GM18861 (cell line): Measurements from ENCODE around the gene GLCE.
"Not testable (repeated sequence)": the region's sequence is repeated elsewhere in the genome, so short reads cannot be mapped to it uniquely, and the experiment has no call there.

Experiments
- ATAC-seq: cut with Tn5 transposase; IDR thresholded peaks from one replicate; pipeline ENCODE4 v1.9.1; 2021; ENCODE audit not compliant: unreplicated experiment

GLCE gene

GRCh38 chr15:69135499-69135898 is 24.9 kb upstream of the GLCE start:
- ATAC-seq = no peak

GRCh38 chr15:69138963-69139362 is 21.5 kb upstream of the GLCE start:
- no peak for ATAC-seq

GRCh38 chr15:69140306-69140705 is 20.1 kb upstream of the GLCE start:
- ATAC-seq = no peak

GRCh38 chr15:69141286-69141701 is 19.1 kb upstream of the GLCE start:
- ATAC-seq = no peak

DNA sequence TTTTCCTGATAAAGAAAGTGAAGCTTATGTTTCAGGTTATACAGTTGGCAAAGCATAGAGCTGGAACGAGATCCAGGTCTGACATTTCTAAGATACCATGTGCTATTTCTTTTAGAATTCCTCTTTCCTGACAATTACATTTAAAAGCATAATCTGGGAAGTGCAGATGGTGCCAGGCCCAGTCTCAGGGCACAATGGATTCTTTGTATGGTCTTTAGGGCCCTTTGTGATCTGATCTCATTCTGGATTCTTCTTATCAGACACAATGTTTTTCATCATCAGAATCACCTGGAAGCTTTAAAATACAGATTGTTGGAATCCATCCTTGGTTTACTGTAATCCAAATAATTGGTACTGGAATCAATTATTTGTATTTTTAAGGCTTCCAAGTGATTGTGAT is 18.6 kb upstream of the GLCE start:
- no peak for ATAC-seq

- ATAC-seq = no peak
These were observed 16.5 kb upstream of the GLCE start for GRCh38 chr15:69143756-69144436.

- no peak for ATAC-seq
These were observed 15.9 kb upstream of the GLCE start for GRCh38 chr15:69144530-69144929.

- ATAC-seq = no peak
These were observed 15.2 kb upstream of the GLCE start for GRCh38 chr15:69145149-69145693.

DNA sequence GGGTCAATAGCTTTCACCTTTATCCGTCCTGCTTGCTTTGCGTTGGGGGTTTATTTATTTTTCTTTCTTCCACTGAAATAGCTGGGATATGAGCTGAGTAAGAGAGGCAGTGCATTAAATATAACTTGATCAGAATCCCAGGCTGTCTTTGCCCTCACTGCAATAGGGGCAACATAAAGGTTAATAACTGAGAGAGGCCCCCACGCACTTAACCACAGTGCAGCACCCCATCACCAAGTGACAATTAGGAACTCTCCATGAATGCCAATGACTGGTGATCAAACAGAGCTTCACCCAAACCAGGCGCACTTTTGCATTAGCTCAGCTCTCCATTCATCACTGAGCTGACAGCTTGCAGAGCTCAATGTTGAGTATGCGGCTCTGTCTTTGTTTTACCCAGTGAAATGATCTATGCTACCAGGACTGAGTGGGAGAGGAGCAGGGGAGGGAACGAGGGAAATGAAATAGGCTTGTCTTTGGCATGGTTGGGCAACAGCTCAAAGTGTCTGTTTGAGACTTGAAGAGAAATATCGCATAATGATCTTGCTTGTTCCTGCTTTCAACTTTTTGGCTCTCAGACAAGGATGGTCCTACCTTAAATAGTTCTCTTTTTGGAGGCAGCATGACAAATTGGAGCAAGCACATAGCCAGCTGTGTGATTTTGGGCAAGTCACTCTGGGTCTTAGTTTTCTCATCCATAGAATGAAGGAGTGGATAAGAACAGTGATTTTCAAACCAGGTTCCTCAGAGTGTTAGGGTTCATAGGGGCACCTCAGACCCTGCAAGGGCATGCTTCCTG is 14.5 kb upstream of the GLCE start:
- ATAC-seq = no peak

DNA sequence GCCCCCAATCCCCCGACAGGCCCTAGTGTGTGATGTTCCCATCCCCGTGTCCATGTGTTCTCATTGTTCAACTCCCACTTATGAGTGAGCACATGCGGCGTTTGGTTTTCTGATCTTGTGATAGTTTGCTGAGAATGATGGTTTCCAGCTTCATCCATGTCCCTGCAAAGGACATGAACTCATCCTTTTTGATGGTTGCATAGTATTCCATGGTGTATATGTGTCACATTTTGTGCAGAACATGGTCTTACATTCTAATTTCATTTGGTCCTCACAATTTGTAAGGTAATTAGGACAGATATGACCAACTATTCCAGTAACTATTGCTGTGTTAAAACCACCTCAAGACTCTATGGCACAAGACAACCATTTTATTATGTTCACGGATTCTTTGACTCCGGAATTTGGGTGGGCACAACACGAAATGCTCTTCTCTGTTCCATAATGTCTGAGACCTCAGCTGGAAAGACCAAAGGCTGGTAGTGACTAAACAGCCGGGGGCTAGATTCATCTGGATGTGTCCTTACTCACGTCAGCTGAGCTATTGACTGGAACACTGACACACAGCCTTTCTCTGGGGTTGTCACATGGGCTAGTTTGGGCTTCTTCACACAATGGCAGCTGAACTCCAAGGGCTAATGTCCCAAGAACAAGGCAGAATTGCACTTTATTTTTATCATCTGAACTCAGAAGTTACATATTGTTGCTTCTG is 13.6 kb upstream of the GLCE start:
- ATAC-seq = no peak

GRCh38 chr15:69148465-69148864 is 12.0 kb upstream of the GLCE start:
- no peak for ATAC-seq

GRCh38 chr15:69149163-69149562 is 11.3 kb upstream of the GLCE start:
- no peak for ATAC-seq

- ATAC-seq = no peak
These were observed 10.6 kb upstream of the GLCE start for GRCh38 chr15:69149803-69150202.

DNA sequence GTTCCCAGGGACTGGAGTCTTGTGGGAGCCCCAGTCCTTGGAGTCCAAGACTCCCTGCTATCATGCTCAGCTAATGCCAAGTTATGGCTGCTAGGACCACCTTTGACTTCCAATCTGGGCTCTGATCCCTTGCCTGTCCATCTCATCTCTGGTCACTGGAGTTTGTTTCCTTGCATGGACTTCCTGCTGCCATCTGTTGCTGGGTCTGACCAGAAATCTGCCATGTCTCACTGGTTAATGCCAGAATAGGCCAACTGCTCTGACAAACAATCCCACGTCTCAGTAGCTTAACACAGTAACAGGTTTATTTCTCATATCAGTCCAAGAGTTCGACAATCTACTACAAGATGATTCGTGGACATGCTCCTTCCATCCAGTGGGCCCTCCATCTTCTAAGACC is 10.1 kb upstream of the GLCE start:
- ATAC-seq = no peak

DNA sequence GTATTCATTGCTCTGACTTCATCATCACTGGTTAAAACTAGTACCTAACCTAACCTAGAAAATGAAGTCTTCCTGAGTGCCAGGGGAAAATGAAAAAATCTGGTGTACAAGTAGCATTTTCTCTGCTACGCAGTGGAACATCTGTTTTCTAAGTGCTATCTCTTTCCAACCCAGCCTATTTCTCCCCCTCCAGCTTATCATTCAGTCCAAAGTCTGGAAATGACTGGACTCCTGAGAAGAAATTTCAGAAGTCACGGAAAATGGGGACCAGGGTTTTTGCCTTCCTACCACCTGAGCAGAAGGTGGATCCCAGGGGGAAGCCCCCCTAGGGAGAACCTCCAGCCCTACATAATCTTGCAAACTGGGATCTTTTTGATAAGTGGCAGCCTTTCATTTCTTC is 9.6 kb upstream of the GLCE start:
- ATAC-seq = no peak

DNA sequence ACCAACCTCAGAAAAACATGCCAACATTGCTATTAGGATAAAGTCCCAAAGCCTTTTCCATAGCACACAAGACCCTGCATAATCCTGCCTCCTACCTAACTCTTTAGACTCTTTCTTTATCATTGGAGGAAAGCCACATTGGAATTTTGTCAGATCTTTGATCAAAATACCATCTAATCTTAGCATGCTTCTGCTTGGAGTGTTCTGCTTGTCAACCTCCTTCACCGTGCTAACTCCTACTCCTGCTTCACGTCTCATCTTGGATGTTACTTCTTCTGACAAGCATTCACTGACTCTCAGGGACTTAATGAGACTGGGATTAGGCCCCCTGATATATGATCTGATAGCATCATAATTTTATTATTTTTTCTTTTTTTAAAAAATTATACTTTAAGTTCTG is 7.4 kb upstream of the GLCE start:
- ATAC-seq = no peak

GRCh38 chr15:69153587-69153986 is 6.8 kb upstream of the GLCE start:
- ATAC-seq = not testable (repeated sequence)

- no peak for ATAC-seq
These were observed 6.4 kb upstream of the GLCE start for GRCh38 chr15:69154078-69154477.

DNA sequence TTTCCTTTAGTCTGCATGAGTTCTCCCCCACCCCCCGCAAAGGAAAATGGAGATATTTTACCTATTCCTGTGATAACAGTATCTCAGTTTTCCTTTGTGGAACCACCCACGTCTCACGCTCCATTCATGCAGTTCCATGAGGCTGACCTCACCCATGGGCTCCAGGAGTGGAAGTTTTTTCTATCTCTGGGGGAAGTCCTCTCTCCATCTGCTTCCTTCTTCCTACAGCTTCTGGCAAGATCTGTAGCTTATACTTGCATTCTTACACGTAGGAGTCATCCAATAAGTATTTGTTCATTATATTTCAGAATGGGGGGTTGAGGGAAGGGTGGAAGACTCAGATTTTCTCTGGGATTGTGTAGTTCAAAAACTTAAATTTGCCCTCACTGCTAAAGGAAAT is 5.8 kb upstream of the GLCE start:
- no peak for ATAC-seq

- ATAC-seq = no peak
These were observed 3.6 kb upstream of the GLCE start for GRCh38 chr15:69156736-69157381.

- ATAC-seq = no peak
These were observed 2.1 kb upstream of the GLCE start for GRCh38 chr15:69158201-69158842.
